Measurements from ENCODE around the gene FADS3. TPM values are rescaled to one million over a fixed set of nuclear protein-coding genes. Genes with fewer than 3 reads are reported as not detected.

Gene FADS3
- total RNA-seq, 4 donors from 2014 or later, result 25.2 to 37.6 (median 31.2) TPM

DNA sequence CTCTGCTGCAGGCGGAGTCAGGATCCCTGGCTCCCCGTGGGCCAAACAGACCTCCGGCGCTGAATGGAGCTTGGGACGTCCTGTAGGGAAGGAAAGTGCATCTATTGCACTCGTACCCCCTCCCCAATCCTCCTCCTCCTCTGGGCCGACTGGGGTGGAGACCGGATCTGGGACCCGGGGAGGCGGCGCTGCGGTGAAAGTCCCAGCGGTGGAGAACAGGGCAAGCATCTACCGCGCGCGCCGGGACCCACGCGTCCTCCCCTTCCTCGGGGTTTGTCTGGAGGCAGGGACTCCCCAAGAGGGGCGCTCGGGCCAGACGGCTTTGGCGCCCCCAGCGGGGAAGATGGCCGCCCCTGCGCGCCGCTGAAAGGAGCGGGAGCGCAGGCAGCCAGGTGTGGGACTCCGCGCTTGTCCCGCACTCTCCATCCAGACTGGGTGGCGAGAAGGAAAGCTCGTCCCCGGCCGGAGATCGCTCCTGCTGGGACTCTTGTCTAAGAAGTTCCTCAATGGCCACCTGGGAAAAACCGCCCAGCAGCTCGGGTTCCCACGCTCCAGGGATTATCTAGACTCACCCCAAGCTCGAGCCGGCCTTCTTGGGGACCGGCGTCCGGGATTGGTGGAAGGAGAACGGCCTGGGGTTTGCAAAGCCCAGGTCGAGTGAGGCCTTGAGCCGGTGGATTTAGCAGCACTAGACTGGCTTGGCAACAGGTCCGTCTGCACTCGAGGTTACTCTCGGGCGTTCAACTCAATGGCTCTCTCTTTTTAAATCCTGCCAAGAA is 62.5 kb downstream of the FADS3 start:
- intact Hi-C loops (cut with DNase I), result loop anchor here (5.0 kb wide), 1 partner anchor 58 kb away; no protein-coding TSS in a partner anchor

DNA sequence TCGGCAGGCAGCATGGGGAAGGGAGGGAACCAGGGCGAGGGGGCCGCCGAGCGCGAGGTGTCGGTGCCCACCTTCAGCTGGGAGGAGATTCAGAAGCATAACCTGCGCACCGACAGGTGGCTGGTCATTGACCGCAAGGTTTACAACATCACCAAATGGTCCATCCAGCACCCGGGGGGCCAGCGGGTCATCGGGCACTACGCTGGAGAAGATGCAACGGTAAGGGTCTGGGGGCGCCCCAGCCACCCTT is 63.0 kb downstream of the FADS3 start:
- peaks cover 22 to 29% of the 10 kb centered on the region in 2 donors for H3K4me1 ChIP-seq
- WGBS, 2 donors, result 0 to 3% methylated on average over 5 to 16 of the region's 16 CpGs

More for the DNA sequence above, 62.5 kb downstream of the FADS3 start:
- H3K4me1 ChIP-seq, result peaks cover 22 to 29% of the 10 kb centered on the region in 2 donors
- TF ChIP-seq CTCF (IDR thresholded peaks at IDR 0.05) (peak in 1 of 6 experiments; percentile 18), POLR2A (IDR thresholded peaks at IDR 0.05) (no peak)
- H3K27me3 ChIP-seq, result no peaks in the 10 kb centered on the region
- DNase-seq, result peak; percentile 85 to 86
- H3K36me3 ChIP-seq, result no peaks in the 10 kb centered on the region
- H3K9me3 ChIP-seq, result no peaks in the 10 kb centered on the region
- H3K27ac ChIP-seq, result peak overlapping the region; percentile 32 to 60 (median 51)
- H3K4me3 ChIP-seq (replicated peaks in 1 of 3), result peak overlapping the region; percentile 1 to 42 (median 42)
- WGBS, 2 donors, result 2% methylated on average over 14 to 25 of the region's 55 CpGs

DNA sequence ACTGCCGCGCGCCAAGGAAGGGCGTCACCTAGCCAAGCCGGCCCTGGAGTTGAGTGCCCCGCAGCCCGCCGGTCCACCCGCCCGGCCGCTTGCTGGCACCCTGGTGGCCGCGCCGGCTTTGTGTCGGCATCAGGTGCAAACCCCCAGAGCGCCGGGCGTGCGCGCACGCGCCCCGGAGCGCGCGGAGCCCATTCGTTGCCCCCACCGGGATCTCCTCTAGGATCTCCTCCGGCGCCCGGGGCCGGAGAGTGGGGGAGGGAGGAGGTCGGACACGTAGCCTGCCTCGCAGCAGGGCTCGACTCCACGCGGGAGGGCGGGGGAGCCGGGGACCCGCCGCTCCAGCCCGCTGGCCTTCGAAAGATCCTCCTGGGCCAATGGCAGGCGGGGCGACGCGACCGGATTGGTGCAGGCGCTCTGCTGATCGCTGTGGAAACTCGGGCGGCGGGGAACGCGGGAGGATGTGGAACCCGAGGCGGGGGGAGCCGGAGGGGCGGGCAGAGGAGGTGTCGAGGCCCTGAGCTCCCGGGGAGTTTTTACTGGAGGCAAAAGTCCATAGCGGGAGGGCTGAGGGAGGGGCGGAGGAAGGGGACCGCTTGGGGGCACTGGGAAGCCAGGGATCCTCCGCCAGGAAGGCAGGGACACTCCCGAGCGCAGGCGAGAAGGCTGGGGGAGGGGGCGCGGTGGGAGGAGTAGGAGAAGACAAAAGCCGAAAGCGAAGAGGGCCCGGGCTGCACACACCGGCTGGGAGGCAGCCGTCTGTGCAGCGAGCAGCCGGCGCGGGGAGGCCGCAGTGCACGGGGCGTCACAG is 63.6 kb downstream of the FADS3 start, which contains the start of gene FADS2:
Gene FADS2, plus strand, starts transcription at position 730 of the 808 bp plus-strand sequence. CDS start 91 bp downstream, outside the sequence.
- Histone ChIP-seq H3K9me3 (no peaks in the 10 kb centered on the region), H3K36me3 (no peaks in the 10 kb centered on the region), H3K4me1 (peaks cover 22 to 29% of the 10 kb centered on the region in 2 donors), H3K27ac (peak within 1 kb of the TSS; percentile 32 to 60 (median 51)), H3K4me3 (replicated peaks in 1 of 3) (peak within 1 kb of the TSS; percentile 1 to 42 (median 42)), H3K27me3 (no peaks in the 10 kb centered on the region)
- intact Hi-C loops (cut with DNase I), result loop anchor here (5.0 kb wide), 1 partner anchor 60 kb away; no protein-coding TSS in a partner anchor
- 1% methylated on average over 22 to 47 of the region's 83 CpGs for WGBS, 2 donors
- TF ChIP-seq CTCF (IDR thresholded peaks at IDR 0.05), result peak in 1 of 6 experiments; percentile 10
- peak in 1 of 2 donors; percentile 17 for TF ChIP-seq POLR2A (IDR thresholded peaks at IDR 0.05)
- peak; percentile 75 to 85 for DNase-seq

More for the DNA sequence above, 63.0 kb downstream of the FADS3 start:
- Histone ChIP-seq H3K27me3 (no peaks in the 10 kb centered on the region), H3K36me3 (no peaks in the 10 kb centered on the region), H3K9me3 (no peaks in the 10 kb centered on the region), H3K4me3 (replicated peaks in 1 of 3) (peak overlapping the region; percentile 1 to 42 (median 42)), H3K27ac (peak overlapping the region; percentile 32 to 60 (median 51))
- TF ChIP-seq CTCF (IDR thresholded peaks at IDR 0.05), result no peak
- TF ChIP-seq POLR2A (IDR thresholded peaks at IDR 0.05), result no peak
- DNase-seq, result no peak
- intact Hi-C loops (cut with DNase I), result loop anchor here (5.0 kb wide), 1 partner anchor 59 kb away; no protein-coding TSS in a partner anchor

- Histone ChIP-seq H3K36me3 (no peaks in the 10 kb centered on the region), H3K9me3 (no peaks in the 10 kb centered on the region), H3K4me1 (peaks cover 22 to 29% of the 10 kb centered on the region in 2 donors), H3K27ac (peak overlapping the region in 2 of 3 donors; percentile 32 to 51), H3K27me3 (no peaks in the 10 kb centered on the region), H3K4me3 (replicated peaks in 1 of 3) (peak overlapping the region in 1 of 3 donors; percentile 42)
- 43 to 57% methylated on average over 20 to 23 of the region's 23 CpGs for WGBS, 2 donors
- intact Hi-C loops (cut with DNase I), result loop anchor here (5.0 kb wide), 1 partner anchor 60 kb away; no protein-coding TSS in a partner anchor
- TF ChIP-seq CTCF (IDR thresholded peaks at IDR 0.05), result no peak
- TF ChIP-seq POLR2A (IDR thresholded peaks at IDR 0.05), result no peak
- no peak for DNase-seq
Observed at GRCh38 chr11:61826930-61827570, 64.3 kb downstream of the FADS3 start.

Small RNA genes lying within 50 kb of the gene (microRNA-seq; reads per million reads assigned to microRNA genes)
- gene MIR6746, result not detected

Small RNA genes lying within 50 kb of the gene (small RNA-seq; reads per million reads assigned to genes)
- gene MIR6746, result not detected
- gene RNU6-1243P, result not detected

Other genes with a start within 250 kb of the FADS3 start
- 1 to 10 TPM; 1.7 to 2.8 (median 1.9) TPM for gene DAGLA, start 211.2 kb downstream of the FADS3 start, total RNA-seq
- under 1 TPM in 3 of 4 donors, not detected in 1; 0.11 to 0.83 (median 0.27) TPM for gene MYRF, start 138.9 kb downstream of the FADS3 start, total RNA-seq
- gene TMEM258, start 98.9 kb downstream of the FADS3 start, total RNA-seq, result 10 to 100 TPM; 28.0 to 57.9 (median 48.1) TPM
- 1 to 10 TPM; 4.1 to 6.3 (median 5.2) TPM for gene FEN1, start 98.6 kb downstream of the FADS3 start, total RNA-seq
- 10 to 100 TPM in 3 of 4 donors, 1 to 10 TPM in 1; 6.8 to 17.3 (median 13.9) TPM for gene FADS1, start 74.5 kb downstream of the FADS3 start, total RNA-seq
- gene FADS2, start 63.2 kb downstream of the FADS3 start, total RNA-seq, result 1 to 10 TPM; 2.8 to 9.3 (median 7.0) TPM
- 10 to 100 TPM in 3 of 4 donors, 1 to 10 TPM in 1; 6.5 to 27.7 (median 15.2) TPM for gene RAB3IL1, start 26.0 kb upstream of the FADS3 start, total RNA-seq
- 1 to 10 TPM in 3 of 4 donors, under 1 TPM in 1; 0.67 to 3.3 (median 1.9) TPM for gene BEST1, start 58.8 kb upstream of the FADS3 start, total RNA-seq
- 1,000 to 10,000 TPM; 2,377 to 4,120 (median 2,918) TPM for gene FTH1, start 76.1 kb upstream of the FADS3 start, total RNA-seq
- 10 to 100 TPM; 16.9 to 99.4 (median 42.4) TPM for gene INCENP, start 232.5 kb upstream of the FADS3 start, total RNA-seq